ENCODE measurements around the gene UBE2K.
A peak's percentile ranks its signal among the peaks of the same experiment; 100 is the strongest.
"Not testable (repeated sequence)": the region's sequence is repeated elsewhere in the genome, so short reads cannot be mapped to it uniquely, and the experiment has no call there.

Gene UBE2K

GRCh38 chr4:39731908-39732307 is 34.0 kb downstream of the UBE2K start:
- no peak for DNase-seq

- peak in 1 of 5 experiments; percentile 26 for DNase-seq
Measured at GRCh38 chr4:39732728-39733127, 34.8 kb downstream of the UBE2K start.

GRCh38 chr4:39739591-39739990 is 41.7 kb downstream of the UBE2K start:
- DNase-seq: not testable (repeated sequence)

- DNase-seq: no peak
Measured at GRCh38 chr4:39741401-39741800, 43.5 kb downstream of the UBE2K start.

- DNase-seq: no peak
Measured at GRCh38 chr4:39745920-39746319, 48.0 kb downstream of the UBE2K start.

GRCh38 chr4:39750216-39750615 is 52.3 kb downstream of the UBE2K start:
- no peak for DNase-seq

- no peak for DNase-seq
Measured at GRCh38 chr4:39754309-39754708, 56.4 kb downstream of the UBE2K start.

GRCh38 chr4:39756159-39756558 is 58.2 kb downstream of the UBE2K start:
- DNase-seq: no peak

GRCh38 chr4:39758176-39758575 is 60.2 kb downstream of the UBE2K start:
- no peak for DNase-seq

GRCh38 chr4:39759569-39759968 is 61.6 kb downstream of the UBE2K start:
- DNase-seq: no peak

GRCh38 chr4:39761005-39761667 is 63.2 kb downstream of the UBE2K start:
- no peak for DNase-seq

- no peak for DNase-seq
Measured at GRCh38 chr4:39763714-39764572, 66.0 kb downstream of the UBE2K start.

- DNase-seq: no peak
Measured at GRCh38 chr4:39770005-39770404, 72.1 kb downstream of the UBE2K start.

GRCh38 chr4:39770471-39770870 is 72.5 kb downstream of the UBE2K start:
- no peak for DNase-seq

- no peak for DNase-seq
Measured at GRCh38 chr4:39770969-39771724, 73.2 kb downstream of the UBE2K start.

- DNase-seq: not testable (repeated sequence)
Measured at GRCh38 chr4:39781988-39782387, 84.1 kb downstream of the UBE2K start.

GRCh38 chr4:39785083-39785482 is 87.1 kb downstream of the UBE2K start:
- DNase-seq: no peak

GRCh38 chr4:39786838-39787237 is 88.9 kb downstream of the UBE2K start:
- no peak for DNase-seq

GRCh38 chr4:39792128-39792527 is 94.2 kb downstream of the UBE2K start:
- DNase-seq: no peak

- DNase-seq: no peak
Measured at GRCh38 chr4:39792529-39792928, 94.6 kb downstream of the UBE2K start.

GRCh38 chr4:39792976-39793375 is 95.0 kb downstream of the UBE2K start:
- not testable (repeated sequence) for DNase-seq

GRCh38 chr4:39802005-39802404 is 104.1 kb downstream of the UBE2K start:
- DNase-seq: no peak

GRCh38 chr4:39808231-39808749 is 110.4 kb downstream of the UBE2K start:
- no peak for DNase-seq

Data from T-helper 2 cell (primary cell).